GM12878 (cell line): ENCODE results near the gene PLXNA4.

Source experiments
- ATF7 ChIP-seq: fragments of 450-650 bp; IDR thresholded peaks from 2 replicates; pipeline ENCODE4 v1.6.1; 2016; ENCODE audit warnings: low read depth, mild to moderate bottlenecking
- FOXK2 ChIP-seq: fragments of 450-650 bp; IDR thresholded peaks from 2 replicates; pipeline ENCODE4 v1.6.1; 2017; ENCODE audit warnings: mild to moderate bottlenecking, moderate library complexity
- POLR2A ChIP-seq: IDR thresholded peaks from 2 replicates; pipeline ENCODE4 v1.6.1; 2011; ENCODE audit warnings: low read depth, mild to moderate bottlenecking, low read length
- RBBP5 ChIP-seq: fragments of 200-600 bp; sonication (generic); conservative IDR thresholded peaks from 2 replicates; pipeline ENCODE4 v1.6.1; 2016
- YY1 ChIP-seq: IDR thresholded peaks from 2 replicates; pipeline ENCODE4 v1.6.1; 2011; ENCODE audit warnings: low read depth, mild to moderate bottlenecking, low read length
- TF ChIP-seq, protein P1 (sequence below): IDR thresholded peaks from 2 replicates; pipeline ENCODE4 v1.6.1; 2011; ENCODE audit warnings: borderline replicate concordance, low read depth, mild to moderate bottlenecking, moderate library complexity, low read length; ENCODE audit not compliant: insufficient read depth, poor library complexity, severe bottlenecking
- TF ChIP-seq, protein P2 (sequence below): IDR thresholded peaks from 2 replicates; pipeline ENCODE4 v1.6.1; 2012; ENCODE audit warnings: mild to moderate bottlenecking, low read depth, low read length
- TF ChIP-seq, protein P3 (sequence below), 3 experiments: IDR thresholded peaks in 2 of 3; conservative IDR thresholded peaks in 1 of 3; 2 replicates each; pipeline ENCODE4 v1.5.1; 2011; ENCODE audit warnings: low read depth in 3 of 3, low read length in 3 of 3, mild to moderate bottlenecking in 3 of 3, control low read depth in 2 of 3, moderate library complexity in 2 of 3, inconsistent platforms in 1 of 3, mixed read lengths in 1 of 3; ENCODE audit not compliant: control insufficient read depth in 2 of 3, insufficient read depth in 1 of 3; ENCODE audit errors: extremely low read depth in 1 of 3

DNA sequence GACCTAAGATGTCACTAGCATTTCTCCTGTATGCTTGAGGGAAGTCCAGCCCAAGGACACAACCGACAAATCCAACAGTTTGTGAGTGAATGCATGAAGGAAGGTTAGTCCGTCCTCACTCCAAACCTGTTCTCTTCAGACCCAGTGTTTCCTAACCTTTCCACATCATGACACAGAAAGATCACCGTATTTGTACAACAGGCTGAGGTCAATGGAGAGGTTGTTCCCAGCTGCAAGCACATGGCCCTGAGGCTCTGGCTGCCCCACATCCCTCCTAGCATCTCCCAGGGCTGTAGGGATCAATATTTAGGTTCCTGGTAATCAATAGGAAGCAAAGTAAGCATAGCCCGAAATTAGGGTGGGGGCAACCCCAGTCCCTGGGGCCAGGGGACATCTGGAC is 227.9 kb downstream of the PLXNA4 start:
- TF ChIP-seq YY1: no peak
- TF ChIP-seq RBBP5: no peak
- TF ChIP-seq, protein P1, sequence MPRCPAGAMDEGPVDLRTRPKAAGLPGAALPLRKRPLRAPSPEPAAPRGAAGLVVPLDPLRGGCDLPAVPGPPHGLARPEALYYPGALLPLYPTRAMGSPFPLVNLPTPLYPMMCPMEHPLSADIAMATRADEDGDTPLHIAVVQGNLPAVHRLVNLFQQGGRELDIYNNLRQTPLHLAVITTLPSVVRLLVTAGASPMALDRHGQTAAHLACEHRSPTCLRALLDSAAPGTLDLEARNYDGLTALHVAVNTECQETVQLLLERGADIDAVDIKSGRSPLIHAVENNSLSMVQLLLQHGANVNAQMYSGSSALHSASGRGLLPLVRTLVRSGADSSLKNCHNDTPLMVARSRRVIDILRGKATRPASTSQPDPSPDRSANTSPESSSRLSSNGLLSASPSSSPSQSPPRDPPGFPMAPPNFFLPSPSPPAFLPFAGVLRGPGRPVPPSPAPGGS: no peak
- TF ChIP-seq POLR2A: no peak
- TF ChIP-seq, protein P2, sequence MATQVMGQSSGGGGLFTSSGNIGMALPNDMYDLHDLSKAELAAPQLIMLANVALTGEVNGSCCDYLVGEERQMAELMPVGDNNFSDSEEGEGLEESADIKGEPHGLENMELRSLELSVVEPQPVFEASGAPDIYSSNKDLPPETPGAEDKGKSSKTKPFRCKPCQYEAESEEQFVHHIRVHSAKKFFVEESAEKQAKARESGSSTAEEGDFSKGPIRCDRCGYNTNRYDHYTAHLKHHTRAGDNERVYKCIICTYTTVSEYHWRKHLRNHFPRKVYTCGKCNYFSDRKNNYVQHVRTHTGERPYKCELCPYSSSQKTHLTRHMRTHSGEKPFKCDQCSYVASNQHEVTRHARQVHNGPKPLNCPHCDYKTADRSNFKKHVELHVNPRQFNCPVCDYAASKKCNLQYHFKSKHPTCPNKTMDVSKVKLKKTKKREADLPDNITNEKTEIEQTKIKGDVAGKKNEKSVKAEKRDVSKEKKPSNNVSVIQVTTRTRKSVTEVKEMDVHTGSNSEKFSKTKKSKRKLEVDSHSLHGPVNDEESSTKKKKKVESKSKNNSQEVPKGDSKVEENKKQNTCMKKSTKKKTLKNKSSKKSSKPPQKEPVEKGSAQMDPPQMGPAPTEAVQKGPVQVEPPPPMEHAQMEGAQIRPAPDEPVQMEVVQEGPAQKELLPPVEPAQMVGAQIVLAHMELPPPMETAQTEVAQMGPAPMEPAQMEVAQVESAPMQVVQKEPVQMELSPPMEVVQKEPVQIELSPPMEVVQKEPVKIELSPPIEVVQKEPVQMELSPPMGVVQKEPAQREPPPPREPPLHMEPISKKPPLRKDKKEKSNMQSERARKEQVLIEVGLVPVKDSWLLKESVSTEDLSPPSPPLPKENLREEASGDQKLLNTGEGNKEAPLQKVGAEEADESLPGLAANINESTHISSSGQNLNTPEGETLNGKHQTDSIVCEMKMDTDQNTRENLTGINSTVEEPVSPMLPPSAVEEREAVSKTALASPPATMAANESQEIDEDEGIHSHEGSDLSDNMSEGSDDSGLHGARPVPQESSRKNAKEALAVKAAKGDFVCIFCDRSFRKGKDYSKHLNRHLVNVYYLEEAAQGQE: no peak
- TF ChIP-seq, protein P3, sequence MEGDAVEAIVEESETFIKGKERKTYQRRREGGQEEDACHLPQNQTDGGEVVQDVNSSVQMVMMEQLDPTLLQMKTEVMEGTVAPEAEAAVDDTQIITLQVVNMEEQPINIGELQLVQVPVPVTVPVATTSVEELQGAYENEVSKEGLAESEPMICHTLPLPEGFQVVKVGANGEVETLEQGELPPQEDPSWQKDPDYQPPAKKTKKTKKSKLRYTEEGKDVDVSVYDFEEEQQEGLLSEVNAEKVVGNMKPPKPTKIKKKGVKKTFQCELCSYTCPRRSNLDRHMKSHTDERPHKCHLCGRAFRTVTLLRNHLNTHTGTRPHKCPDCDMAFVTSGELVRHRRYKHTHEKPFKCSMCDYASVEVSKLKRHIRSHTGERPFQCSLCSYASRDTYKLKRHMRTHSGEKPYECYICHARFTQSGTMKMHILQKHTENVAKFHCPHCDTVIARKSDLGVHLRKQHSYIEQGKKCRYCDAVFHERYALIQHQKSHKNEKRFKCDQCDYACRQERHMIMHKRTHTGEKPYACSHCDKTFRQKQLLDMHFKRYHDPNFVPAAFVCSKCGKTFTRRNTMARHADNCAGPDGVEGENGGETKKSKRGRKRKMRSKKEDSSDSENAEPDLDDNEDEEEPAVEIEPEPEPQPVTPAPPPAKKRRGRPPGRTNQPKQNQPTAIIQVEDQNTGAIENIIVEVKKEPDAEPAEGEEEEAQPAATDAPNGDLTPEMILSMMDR (IDR thresholded peaks at IDR 0.05 in 2 of 3, conservative IDR thresholded peaks at IDR 0.05 in 1 of 3; ENCODE audit: control insufficient read depth in 2 of 3, extremely low read depth in 1 of 3, insufficient read depth in 1 of 3, low read depth in 3 of 3, low read length in 3 of 3): no peak
- TF ChIP-seq ATF7: no peak
- no peak for TF ChIP-seq FOXK2
